GM13977 (cell line): ENCODE results near the gene SEMA6C.

Source experiments
- DNase-seq: peaks from one replicate; pipeline ENCODE4 v3.0.0; 2012; ENCODE audit warnings: low spot score
- in situ Hi-C: fragments of 300-500 bp; cut with MboI; formaldehyde crosslinking; loops from one replicate; pipeline ENCODE4 v1.12.0; 2022; ENCODE audit warnings: low sequenced_read_pairs, low pct_unique_long_range_greater_than_20kb, mixed read lengths, inconsistent platforms; ENCODE audit not compliant: unreplicated experiment
- TF ChIP-seq, protein P1 (sequence below): IDR thresholded peaks from 2 replicates; pipeline ENCODE4 v1.5.1; 2012; ENCODE audit warnings: mild to moderate bottlenecking, control low read depth; ENCODE audit not compliant: insufficient read depth; ENCODE audit errors: extremely low read depth, missing control alignments

SEMA6C gene

DNA sequence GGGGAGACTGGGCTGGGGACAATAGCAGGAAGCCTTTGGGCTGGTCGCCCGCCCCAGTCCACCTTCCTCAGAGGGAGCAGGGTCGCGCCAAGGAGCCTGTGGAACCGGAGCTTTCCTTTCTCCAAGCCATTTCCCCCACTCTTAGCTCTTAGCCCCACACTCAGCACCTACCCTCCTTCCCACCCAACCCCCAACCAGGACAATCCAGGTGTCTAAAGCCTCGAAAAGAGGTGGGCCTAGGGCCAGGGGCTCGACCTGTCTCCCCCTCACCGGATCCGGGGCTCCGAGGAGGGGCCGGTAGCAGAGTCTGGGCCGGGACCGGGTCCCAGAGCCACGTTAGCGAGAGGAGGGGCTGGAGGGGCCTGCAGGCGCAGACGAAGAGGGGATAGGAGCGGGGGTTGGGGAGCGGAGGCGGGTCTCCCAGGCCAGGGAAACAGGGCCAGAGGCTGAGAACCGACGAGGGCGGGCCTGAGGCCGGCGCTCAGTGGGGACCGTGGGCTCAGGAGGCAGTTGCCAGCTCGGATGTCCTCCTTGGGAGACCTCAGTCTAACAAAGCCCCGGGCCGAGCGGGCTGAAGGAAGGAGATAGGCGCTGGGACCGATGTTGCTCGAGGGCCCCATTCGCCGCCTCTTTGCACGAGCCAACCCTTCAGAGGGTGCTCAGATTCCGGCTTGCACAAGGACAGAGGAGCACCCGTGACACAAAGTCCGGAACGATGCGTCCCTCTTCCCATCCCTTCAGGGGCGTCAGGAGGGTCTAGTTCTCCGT lies 943 bp downstream of the SEMA6C start:
- in situ Hi-C loops: no loop called here
- no peak for DNase-seq
- TF ChIP-seq, protein P1, sequence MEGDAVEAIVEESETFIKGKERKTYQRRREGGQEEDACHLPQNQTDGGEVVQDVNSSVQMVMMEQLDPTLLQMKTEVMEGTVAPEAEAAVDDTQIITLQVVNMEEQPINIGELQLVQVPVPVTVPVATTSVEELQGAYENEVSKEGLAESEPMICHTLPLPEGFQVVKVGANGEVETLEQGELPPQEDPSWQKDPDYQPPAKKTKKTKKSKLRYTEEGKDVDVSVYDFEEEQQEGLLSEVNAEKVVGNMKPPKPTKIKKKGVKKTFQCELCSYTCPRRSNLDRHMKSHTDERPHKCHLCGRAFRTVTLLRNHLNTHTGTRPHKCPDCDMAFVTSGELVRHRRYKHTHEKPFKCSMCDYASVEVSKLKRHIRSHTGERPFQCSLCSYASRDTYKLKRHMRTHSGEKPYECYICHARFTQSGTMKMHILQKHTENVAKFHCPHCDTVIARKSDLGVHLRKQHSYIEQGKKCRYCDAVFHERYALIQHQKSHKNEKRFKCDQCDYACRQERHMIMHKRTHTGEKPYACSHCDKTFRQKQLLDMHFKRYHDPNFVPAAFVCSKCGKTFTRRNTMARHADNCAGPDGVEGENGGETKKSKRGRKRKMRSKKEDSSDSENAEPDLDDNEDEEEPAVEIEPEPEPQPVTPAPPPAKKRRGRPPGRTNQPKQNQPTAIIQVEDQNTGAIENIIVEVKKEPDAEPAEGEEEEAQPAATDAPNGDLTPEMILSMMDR: no peak

DNA sequence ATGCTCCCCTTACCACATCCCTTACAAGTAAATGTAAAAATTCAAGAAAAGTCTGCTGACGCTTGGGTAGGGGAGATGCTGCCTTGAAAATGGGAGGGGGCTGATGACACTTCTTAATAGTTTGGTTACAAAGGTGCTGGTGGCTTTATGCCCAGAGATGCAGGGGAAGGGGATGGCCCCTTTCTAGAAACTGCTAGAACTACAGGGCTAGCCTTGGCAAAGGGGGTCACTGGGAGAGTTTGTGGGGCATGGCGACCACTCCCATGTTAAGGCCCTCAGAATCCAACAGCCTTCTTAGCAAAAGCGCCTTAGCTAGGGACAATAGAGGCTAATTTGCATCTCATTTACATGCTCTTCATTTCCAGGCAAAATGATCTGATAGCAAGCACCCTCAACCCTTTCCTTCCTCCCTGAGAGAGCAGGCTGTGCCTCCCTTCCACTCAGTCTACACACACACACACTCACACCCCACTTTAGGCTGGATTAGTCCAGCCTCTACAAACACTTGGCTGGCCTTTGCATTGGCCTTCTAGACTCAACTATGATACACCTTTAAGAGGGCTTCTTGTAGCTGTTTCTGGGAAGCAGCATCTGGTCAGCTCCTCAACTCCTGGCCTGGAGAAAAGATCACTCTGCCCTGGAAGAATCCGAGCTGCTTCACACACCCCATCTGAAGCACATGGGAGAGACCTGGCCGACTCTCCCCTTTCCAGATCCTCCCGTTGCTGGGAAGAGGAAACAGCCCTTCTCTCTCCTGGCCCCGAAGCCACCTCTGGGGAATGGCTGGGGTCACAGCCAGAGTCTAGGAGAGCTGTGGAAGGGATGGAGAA lies 1.7 kb downstream of the SEMA6C start:
- in situ Hi-C loops: no loop called here
- TF ChIP-seq, protein P1: no peak
- no peak for DNase-seq

DNA sequence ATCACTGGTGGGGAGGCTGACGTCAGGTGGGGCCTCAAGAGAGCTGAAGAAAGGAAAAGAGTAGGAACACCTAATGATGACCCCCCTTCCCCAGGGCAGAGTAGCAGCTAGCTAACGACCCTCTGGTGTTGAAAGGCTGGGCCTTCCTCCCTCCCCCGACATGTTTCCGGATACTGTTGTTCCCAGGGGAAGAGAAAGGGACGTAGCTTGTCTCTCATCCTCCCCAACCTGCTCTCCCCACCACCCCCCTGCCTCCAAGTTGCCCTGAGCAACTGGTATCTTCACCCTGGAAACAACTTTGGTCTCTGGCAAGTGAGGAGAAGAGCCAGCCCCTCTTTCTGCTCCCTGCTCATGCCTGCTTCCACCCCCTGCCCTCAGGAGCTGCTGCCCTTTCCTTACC lies 2.4 kb downstream of the SEMA6C start:
- in situ Hi-C loops: no loop called here
- no peak for DNase-seq
- TF ChIP-seq, protein P1: no peak

DNA sequence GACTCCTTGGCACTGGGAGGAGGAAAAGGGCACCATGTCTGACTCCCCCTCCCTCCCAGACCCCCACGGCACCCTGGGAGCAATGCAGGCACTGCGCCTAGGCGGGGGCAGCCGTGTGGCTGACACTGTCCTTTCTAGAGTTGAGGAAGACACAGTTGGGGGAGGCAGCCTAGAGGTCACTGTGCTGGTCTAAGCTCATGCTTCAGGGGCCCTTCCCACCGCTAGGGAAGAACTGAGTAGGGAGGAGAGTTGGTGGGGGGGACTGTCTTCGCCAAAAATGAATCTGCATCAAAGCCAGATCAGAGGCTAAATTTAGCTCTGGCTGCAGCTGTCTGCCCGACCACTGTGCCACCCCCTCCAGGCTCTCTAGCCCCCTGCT lies 3.4 kb downstream of the SEMA6C start:
- in situ Hi-C loops: no loop called here

DNA sequence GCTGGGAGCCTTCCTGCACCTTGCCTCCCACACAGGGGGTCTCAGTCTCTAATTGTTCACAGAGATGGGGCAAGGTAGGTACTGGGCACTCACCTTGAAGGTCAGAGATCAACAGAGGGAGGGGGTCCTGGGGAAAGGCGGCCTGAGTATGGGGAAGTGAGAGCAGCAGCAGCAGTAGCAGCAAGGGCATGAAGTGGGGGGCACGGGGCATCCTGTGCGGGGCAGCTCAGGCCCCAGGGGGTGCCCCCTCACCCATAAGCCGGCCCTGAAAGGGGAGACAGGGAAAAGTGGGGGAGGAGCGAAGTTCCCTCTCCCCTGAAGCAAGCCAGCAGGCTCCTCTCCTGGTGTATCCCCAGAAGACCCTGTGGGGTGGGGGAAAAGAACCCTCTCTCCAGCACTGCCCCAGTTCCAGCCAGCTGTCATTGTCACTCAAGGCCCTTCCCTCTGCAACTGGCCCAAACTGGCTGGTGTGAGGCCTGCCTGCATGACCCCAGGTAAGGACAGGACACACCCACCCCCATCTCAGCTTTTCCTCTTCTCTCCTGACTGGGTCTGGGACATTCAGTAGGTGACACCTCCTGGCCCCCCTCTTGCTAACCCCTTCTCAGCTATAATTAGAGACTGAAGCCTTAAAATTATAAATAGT lies 3.9 kb downstream of the SEMA6C start:
- in situ Hi-C loops: no loop called here
- TF ChIP-seq, protein P1: no peak
- no peak for DNase-seq

More for the DNA sequence above, 3.4 kb downstream of the SEMA6C start:
- TF ChIP-seq, protein P1: no peak
- DNase-seq: no peak

DNA sequence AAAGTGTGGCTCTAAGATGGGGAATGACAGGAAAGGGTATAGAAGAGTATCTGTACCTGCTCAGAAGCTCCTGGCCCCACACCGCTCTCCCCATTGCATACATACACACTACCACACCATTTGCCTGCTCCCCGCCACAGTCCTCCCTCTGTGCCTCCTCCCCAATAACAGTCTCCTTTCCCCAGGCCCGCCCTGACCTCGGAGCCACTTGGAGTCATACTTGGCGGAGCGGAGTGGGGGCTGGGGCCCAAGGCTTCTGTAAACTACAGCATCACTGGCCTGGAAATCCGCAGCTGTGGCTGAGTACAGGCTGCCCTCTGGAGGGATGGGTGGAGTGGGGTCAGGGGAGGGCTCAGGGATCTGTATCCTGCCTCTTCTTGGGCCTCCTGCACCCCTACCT lies 8.6 kb downstream of the SEMA6C start:
- no peak for DNase-seq
- TF ChIP-seq, protein P1: no peak
- in situ Hi-C loops: no loop called here
